Measurements from ENCODE around the gene ATG101. TPM values are rescaled to one million over a fixed set of nuclear protein-coding genes. Genes with fewer than 3 reads are reported as not detected.

ATG101 gene
- total and polyA plus RNA-seq, 2 of the 13 experiments (the other 11 are each of a cell fraction or from before 2014, with no cell fraction given), result 58.2 to 67.7 TPM

DNA sequence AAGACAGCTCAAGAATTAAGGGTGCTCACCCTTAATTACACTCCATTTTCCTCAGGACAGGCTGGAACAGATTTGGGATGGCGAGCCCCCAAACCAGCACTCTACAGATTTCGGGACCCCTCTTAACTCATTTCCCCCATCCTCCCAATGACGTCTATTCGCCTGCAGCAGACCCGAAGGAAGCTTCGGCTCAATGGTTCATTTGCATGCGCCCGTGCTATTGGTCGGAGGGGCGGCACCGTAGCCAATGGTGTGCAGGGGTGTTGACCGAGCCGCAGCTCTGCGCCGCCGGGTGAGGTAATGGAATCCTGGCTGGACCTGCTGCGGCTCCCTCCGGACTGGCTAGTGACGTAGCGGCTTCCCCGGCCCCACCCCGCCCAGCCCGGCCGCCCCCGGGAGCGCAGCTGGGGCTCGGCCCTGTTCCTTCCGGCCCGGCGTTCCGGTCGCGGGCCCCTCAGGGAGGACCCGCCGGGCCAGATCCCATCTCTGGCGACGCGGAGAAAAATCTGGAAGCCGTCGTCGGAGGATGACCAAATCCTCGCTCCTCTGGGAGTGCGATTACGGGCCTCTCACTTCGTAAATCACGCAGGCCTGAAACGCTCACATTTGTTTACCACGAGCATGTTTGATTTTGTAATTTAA is 36.9 kb upstream of the ATG101 start (continued):
- TF ChIP-seq, protein P1, sequence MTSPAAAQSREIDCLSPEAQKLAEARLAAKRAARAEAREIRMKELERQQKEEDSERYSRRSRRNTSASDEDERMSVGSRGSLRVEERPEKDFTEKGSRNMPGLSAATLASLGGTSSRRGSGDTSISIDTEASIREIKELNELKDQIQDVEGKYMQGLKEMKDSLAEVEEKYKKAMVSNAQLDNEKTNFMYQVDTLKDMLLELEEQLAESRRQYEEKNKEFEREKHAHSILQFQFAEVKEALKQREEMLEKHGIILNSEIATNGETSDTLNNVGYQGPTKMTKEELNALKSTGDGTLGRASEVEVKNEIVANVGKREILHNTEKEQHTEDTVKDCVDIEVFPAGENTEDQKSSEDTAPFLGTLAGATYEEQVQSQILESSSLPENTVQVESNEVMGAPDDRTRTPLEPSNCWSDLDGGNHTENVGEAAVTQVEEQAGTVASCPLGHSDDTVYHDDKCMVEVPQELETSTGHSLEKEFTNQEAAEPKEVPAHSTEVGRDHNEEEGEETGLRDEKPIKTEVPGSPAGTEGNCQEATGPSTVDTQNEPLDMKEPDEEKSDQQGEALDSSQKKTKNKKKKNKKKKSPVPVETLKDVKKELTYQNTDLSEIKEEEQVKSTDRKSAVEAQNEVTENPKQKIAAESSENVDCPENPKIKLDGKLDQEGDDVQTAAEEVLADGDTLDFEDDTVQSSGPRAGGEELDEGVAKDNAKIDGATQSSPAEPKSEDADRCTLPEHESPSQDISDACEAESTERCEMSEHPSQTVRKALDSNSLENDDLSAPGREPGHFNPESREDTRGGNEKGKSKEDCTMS (CRISPR knock-in tag; conservative IDR thresholded peaks at IDR 0.05), result no peak
- no peak for TF ChIP-seq FOXP1 (IDR thresholded peaks at IDR 0.05)
- no peak for TF ChIP-seq FOXP1 (CRISPR knock-in tag; IDR thresholded peaks at IDR 0.05)
- TF ChIP-seq ZNF207 (IDR thresholded peaks at IDR 0.05; ENCODE audit: borderline replicate concordance), result no peak
- TF ChIP-seq MIER2 (CRISPR knock-in tag; IDR thresholded peaks at IDR 0.05), result no peak
- TF ChIP-seq GATAD2A (CRISPR knock-in tag; IDR thresholded peaks at IDR 0.05), result no peak
- TF ChIP-seq, protein P2, sequence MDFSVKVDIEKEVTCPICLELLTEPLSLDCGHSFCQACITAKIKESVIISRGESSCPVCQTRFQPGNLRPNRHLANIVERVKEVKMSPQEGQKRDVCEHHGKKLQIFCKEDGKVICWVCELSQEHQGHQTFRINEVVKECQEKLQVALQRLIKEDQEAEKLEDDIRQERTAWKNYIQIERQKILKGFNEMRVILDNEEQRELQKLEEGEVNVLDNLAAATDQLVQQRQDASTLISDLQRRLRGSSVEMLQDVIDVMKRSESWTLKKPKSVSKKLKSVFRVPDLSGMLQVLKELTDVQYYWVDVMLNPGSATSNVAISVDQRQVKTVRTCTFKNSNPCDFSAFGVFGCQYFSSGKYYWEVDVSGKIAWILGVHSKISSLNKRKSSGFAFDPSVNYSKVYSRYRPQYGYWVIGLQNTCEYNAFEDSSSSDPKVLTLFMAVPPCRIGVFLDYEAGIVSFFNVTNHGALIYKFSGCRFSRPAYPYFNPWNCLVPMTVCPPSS (IDR thresholded peaks at IDR 0.05), result no peak
- TF ChIP-seq, protein P3, sequence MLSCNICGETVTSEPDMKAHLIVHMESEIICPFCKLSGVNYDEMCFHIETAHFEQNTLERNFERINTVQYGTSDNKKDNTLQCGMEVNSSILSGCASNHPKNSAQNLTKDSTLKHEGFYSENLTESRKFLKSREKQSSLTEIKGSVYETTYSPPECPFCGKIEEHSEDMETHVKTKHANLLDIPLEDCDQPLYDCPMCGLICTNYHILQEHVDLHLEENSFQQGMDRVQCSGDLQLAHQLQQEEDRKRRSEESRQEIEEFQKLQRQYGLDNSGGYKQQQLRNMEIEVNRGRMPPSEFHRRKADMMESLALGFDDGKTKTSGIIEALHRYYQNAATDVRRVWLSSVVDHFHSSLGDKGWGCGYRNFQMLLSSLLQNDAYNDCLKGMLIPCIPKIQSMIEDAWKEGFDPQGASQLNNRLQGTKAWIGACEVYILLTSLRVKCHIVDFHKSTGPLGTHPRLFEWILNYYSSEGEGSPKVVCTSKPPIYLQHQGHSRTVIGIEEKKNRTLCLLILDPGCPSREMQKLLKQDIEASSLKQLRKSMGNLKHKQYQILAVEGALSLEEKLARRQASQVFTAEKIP (CRISPR knock-in tag; IDR thresholded peaks at IDR 0.05; ENCODE audit: borderline replicate concordance), result no peak
- TF ChIP-seq CCDC6 (CRISPR knock-in tag; IDR thresholded peaks at IDR 0.05), result no peak
- no peak for TF ChIP-seq RELA (CRISPR knock-in tag; IDR thresholded peaks at IDR 0.05)
- peak; percentile 63; the same call in 1 of the 2 replicates for TF ChIP-seq ZFP82 (CRISPR knock-in tag; IDR thresholded peaks at IDR 0.05; ENCODE audit: borderline replicate concordance)
- no peak for TF ChIP-seq EP300 (IDR thresholded peaks at IDR 0.05; ENCODE audit: low read depth in 2 of 2, low read length in 2 of 2)
- no peak for TF ChIP-seq EP300 (CRISPR knock-in tag; IDR thresholded peaks at IDR 0.05; ENCODE audit: borderline replicate concordance)
- no peak for TF ChIP-seq FOXC1 (CRISPR knock-in tag; IDR thresholded peaks at IDR 0.05; ENCODE audit: borderline replicate concordance)
- no peak for TF ChIP-seq ZNF605 (CRISPR knock-in tag; IDR thresholded peaks at IDR 0.05)
- no peak for TF ChIP-seq JUNB (CRISPR knock-in tag; IDR thresholded peaks at IDR 0.05; ENCODE audit: borderline replicate concordance)
- no peak for TF ChIP-seq BHLHE40 (IDR thresholded peaks at IDR 0.05; ENCODE audit: low read length)
- TF ChIP-seq MEF2D (CRISPR knock-in tag; IDR thresholded peaks at IDR 0.05), result peak; percentile 84; the same call in 1 of the 2 replicates
- no peak for TF ChIP-seq NFE2 (CRISPR knock-in tag; IDR thresholded peaks at IDR 0.05)
- TF ChIP-seq, protein P4, sequence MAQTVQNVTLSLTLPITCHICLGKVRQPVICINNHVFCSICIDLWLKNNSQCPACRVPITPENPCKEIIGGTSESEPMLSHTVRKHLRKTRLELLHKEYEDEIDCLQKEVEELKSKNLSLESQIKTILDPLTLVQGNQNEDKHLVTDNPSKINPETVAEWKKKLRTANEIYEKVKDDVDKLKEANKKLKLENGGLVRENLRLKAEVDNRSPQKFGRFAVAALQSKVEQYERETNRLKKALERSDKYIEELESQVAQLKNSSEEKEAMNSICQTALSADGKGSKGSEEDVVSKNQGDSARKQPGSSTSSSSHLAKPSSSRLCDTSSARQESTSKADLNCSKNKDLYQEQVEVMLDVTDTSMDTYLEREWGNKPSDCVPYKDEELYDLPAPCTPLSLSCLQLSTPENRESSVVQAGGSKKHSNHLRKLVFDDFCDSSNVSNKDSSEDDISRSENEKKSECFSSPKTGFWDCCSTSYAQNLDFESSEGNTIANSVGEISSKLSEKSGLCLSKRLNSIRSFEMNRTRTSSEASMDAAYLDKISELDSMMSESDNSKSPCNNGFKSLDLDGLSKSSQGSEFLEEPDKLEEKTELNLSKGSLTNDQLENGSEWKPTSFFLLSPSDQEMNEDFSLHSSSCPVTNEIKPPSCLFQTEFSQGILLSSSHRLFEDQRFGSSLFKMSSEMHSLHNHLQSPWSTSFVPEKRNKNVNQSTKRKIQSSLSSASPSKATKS (CRISPR knock-in tag; IDR thresholded peaks at IDR 0.05), result no peak
- TF ChIP-seq, protein P5, sequence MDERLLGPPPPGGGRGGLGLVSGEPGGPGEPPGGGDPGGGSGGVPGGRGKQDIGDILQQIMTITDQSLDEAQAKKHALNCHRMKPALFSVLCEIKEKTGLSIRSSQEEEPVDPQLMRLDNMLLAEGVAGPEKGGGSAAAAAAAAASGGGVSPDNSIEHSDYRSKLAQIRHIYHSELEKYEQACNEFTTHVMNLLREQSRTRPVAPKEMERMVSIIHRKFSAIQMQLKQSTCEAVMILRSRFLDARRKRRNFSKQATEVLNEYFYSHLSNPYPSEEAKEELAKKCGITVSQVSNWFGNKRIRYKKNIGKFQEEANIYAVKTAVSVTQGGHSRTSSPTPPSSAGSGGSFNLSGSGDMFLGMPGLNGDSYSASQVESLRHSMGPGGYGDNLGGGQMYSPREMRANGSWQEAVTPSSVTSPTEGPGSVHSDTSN (CRISPR knock-in tag; IDR thresholded peaks at IDR 0.05), result no peak

All from HepG2 (cell line).